SK-N-SH (cell line): ENCODE results near the gene HERC3. TPM values are rescaled to one million over a fixed set of nuclear protein-coding genes. Genes with fewer than 3 reads are reported as not detected.

ENCODE experiments used
- CTCF ChIA-PET: fragments of 300-600, 350-600 bp; formaldehyde crosslinking; extraction: SDS; loops from one replicate; lab custom pipeline; 2021; lab: Yijun Ruan, JAX
- POLR2A ChIA-PET: fragments of 350-600 bp; sonication (Branson Sonifier 250); formaldehyde crosslinking; extraction: SDS; loops from one replicate; lab custom pipeline; 2020; ENCODE audit warnings: antibody characterized with exemption, inconsistent platforms; lab: Yijun Ruan, JAX
- DNase-seq: peaks from one replicate; pipeline ENCODE4 v3.0.0; 2012
- H2AFZ ChIP-seq: fragments of 200-600 bp; sonication (generic); 2 replicates; pipeline ENCODE4 v1.8.1; 2016; ENCODE audit warnings: antibody characterized with exemption, mild to moderate bottlenecking, low read depth
- H3F3A ChIP-seq: fragments of 200-600 bp; sonication (generic); replicated peaks from 2 replicates; pipeline ENCODE3; 2016; ENCODE audit warnings: antibody characterized with exemption, mild to moderate bottlenecking; ENCODE audit not compliant: insufficient read depth
- H3K27ac ChIP-seq, 2 experiments: fragments of 200-500 bp in 1 of 2; fragments of 200-600 bp in 1 of 2; sonication (Bioruptor generic) in 1 of 2; sonication (generic), shearing (Covaris generic) in 1 of 2; 2 replicates each; pipeline versions ENCODE4 v1.5.1 to v1.6.1; 2014 to 2016; ENCODE audit warnings: low read depth in 2 of 2, inconsistent platforms in 1 of 2, low read length in 1 of 2, mild to moderate bottlenecking in 1 of 2, mixed read lengths in 1 of 2
- H3K27me3 ChIP-seq: fragments of 200-600 bp; sonication (generic), shearing (Covaris generic); 2 replicates; pipeline ENCODE4 v1.6.1; 2016; ENCODE audit warnings: mixed run types; ENCODE audit not compliant: insufficient read depth
- H3K36me3 ChIP-seq, 2 experiments: fragments of 200-500 bp in 1 of 2; fragments of 200-600 bp in 1 of 2; sonication (Bioruptor generic) in 1 of 2; sonication (generic) in 1 of 2; replicated peaks in 1 of 2; 2 replicates each; pipeline versions ENCODE3 to v1.5.1; 2014 to 2016; ENCODE audit warnings: low read length in 1 of 2, mild to moderate bottlenecking in 1 of 2; ENCODE audit not compliant: insufficient read depth in 2 of 2, control insufficient read depth in 1 of 2
- H3K4me1 ChIP-seq, 2 experiments: fragments of 200-500 bp in 1 of 2; fragments of 200-600 bp in 1 of 2; sonication (Bioruptor generic) in 1 of 2; sonication (generic), shearing (Covaris generic) in 1 of 2; 2 replicates each; pipeline versions ENCODE4 v1.5.1 to v1.6.1; 2014 to 2016; ENCODE audit warnings: low read depth in 1 of 2, low read length in 1 of 2, mixed run types in 1 of 2; ENCODE audit not compliant: insufficient read depth in 2 of 2, control insufficient read depth in 1 of 2
- H3K4me2 ChIP-seq: fragments of 200-600 bp; sonication (generic), shearing (Covaris generic); 2 replicates; pipeline ENCODE4 v1.6.1; 2017; ENCODE audit warnings: mixed run types
- H3K4me3 ChIP-seq, 2 experiments: fragments of 200-500 bp in 1 of 2; fragments of 200-600 bp in 1 of 2; sonication (Bioruptor generic) in 1 of 2; sonication (generic), shearing (Covaris generic) in 1 of 2; 2 replicates each; pipeline versions ENCODE4 v1.5.1 to v1.8.1; 2014 to 2016; ENCODE audit warnings: low read depth in 2 of 2, inconsistent platforms in 1 of 2, low read length in 1 of 2, mild to moderate bottlenecking in 1 of 2, mixed read lengths in 1 of 2, moderate library complexity in 1 of 2
- H3K79me2 ChIP-seq: fragments of 200-600 bp; sonication (generic); 2 replicates; pipeline ENCODE4 v1.8.1; 2017; ENCODE audit warnings: mild to moderate bottlenecking; ENCODE audit not compliant: insufficient read depth
- H3K9ac ChIP-seq: fragments of 200-600 bp; sonication (generic); 2 replicates; pipeline ENCODE4 v1.6.1; 2017; ENCODE audit warnings: mixed run types
- H3K9me2 ChIP-seq: fragments of 200-600 bp; sonication (generic); 2 replicates; pipeline ENCODE4 v1.6.1; 2017; ENCODE audit warnings: mixed run types
- H3K9me3 ChIP-seq: fragments of 200-600 bp; sonication (generic); 2 replicates; pipeline ENCODE4 v1.6.1; 2017; ENCODE audit warnings: mixed run types, mild to moderate bottlenecking, moderate library complexity
- H4K20me1 ChIP-seq: fragments of 200-600 bp; sonication (generic); 2 replicates; pipeline ENCODE4 v1.6.1; 2017; ENCODE audit warnings: mild to moderate bottlenecking, mixed run types; ENCODE audit not compliant: insufficient read depth
- ELF1 ChIP-seq: IDR thresholded peaks from 2 replicates; pipeline ENCODE4 v1.4.0; 2012
- FOXJ3 ChIP-seq: sonication (generic); formaldehyde crosslinking; IDR thresholded peaks from 2 replicates; pipeline ENCODE4 v1.5.1; 2020; ENCODE audit warnings: mild to moderate bottlenecking, missing genetic modification reagents
- GATA2 ChIP-seq: sonication (generic); formaldehyde crosslinking; IDR thresholded peaks from 2 replicates; pipeline ENCODE4 v1.5.0; 2020; ENCODE audit warnings: mild to moderate bottlenecking, missing genetic modification reagents
- MEF2A ChIP-seq: IDR thresholded peaks from 2 replicates; pipeline ENCODE4 v1.4.0; 2012; ENCODE audit warnings: low read depth, borderline replicate concordance
- MXI1 ChIP-seq: IDR thresholded peaks from 2 replicates; pipeline ENCODE4 v1.6.1; 2012; ENCODE audit warnings: mild to moderate bottlenecking, low read depth, low read length, improper control_type of control experiment
- RAD21 ChIP-seq: IDR thresholded peaks from 2 replicates; pipeline ENCODE4 v1.6.1; 2012; ENCODE audit warnings: mild to moderate bottlenecking, low read length
- RFX5 ChIP-seq: IDR thresholded peaks from 2 replicates; pipeline ENCODE4 v1.6.1; 2012; ENCODE audit warnings: mild to moderate bottlenecking, improper control_type of control experiment, low read length
- RXRA ChIP-seq: IDR thresholded peaks from 2 replicates; pipeline ENCODE4 v1.4.0; 2012; ENCODE audit warnings: low read depth, mild to moderate bottlenecking, borderline replicate concordance
- TAF1 ChIP-seq: IDR thresholded peaks from 2 replicates; pipeline ENCODE4 v1.6.1; 2012; ENCODE audit warnings: low read depth, mild to moderate bottlenecking, low read length, moderate library complexity, borderline replicate concordance
- TCF12 ChIP-seq: IDR thresholded peaks from 2 replicates; pipeline ENCODE4 v1.4.0; 2012
- YY1 ChIP-seq: IDR thresholded peaks from 2 replicates; pipeline ENCODE4 v1.4.0; 2012; ENCODE audit warnings: low read depth, mild to moderate bottlenecking
- WGBS: methylation state at CpG from one replicate; pipeline ENCODE4 v1.1.6; 2017; ENCODE audit warnings: low lambda C conversion rate; 5-methylcytosine and 5-hydroxymethylcytosine counted together
- polyA plus RNA-seq, 3 experiments: library from polyadenylated mRNA; depleted of rRNA; stranded (reverse); fragments of >200 nt; gene quantifications; 2 replicates each; pipeline ENCODE4 v1.2.3, GENCODE V29; 2012
- TF ChIP-seq, protein P1 (sequence below): IDR thresholded peaks from 2 replicates; pipeline ENCODE4 v1.4.0; 2012; ENCODE audit warnings: low read depth
- TF ChIP-seq, protein P2 (sequence below): IDR thresholded peaks from 2 replicates; pipeline ENCODE4 v1.4.0; 2012; ENCODE audit warnings: low read depth, borderline replicate concordance
- TF ChIP-seq, protein P3 (sequence below): fragments of 150-350 bp; IDR thresholded peaks from 2 replicates; pipeline ENCODE4 v1.6.1; 2016; ENCODE audit warnings: mild to moderate bottlenecking, low read depth, low read length
- TF ChIP-seq, protein P4 (sequence below): fragments of 150-350 bp; IDR thresholded peaks from 2 replicates; pipeline ENCODE4 v1.6.1; 2017; ENCODE audit warnings: antibody characterized with exemption, low read length, low read depth, borderline replicate concordance
- TF ChIP-seq, protein P5 (sequence below): IDR thresholded peaks from 2 replicates; pipeline ENCODE4; 2012

The HERC3 gene
- polyA plus RNA-seq, 1 of the 3 experiments (the other 2 are of a cell fraction): 4.6 TPM

DNA sequence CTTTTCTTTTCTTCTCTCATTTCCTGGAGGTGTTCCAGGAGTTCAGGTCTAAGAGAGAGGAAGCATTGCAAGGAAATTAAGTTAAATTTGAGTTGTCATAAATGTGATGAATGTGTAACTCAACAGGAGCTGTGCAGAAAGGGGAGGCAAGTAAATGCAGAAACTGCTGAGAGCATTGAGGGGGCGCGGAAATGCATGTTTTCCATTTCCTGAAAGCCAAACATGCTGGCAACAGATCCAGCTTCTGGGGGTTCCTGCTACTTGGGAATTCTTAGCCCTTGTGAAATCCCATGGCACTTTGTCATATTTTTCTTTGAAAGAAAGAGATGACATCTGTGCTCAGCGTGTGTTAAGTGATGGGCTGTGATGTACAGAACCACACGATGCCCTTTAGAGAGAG, 139.1 kb downstream of the HERC3 start:
- no peaks in the 10 kb centered on the region for H4K20me1 ChIP-seq
- no peaks in the 10 kb centered on the region for H3K27me3 ChIP-seq
- H3F3A ChIP-seq: no peaks in the 10 kb centered on the region
- WGBS: 93% methylated on average over 4 of the region's 4 CpGs
- CTCF ChIA-PET: no interaction called here
- H3K9ac ChIP-seq: no peak overlapping the region
- POLR2A ChIA-PET: no interaction called here
- H3K4me1 ChIP-seq: peaks cover 0 to 5% of the 10 kb centered on the region in 2 experiments; a peak in 1 of 4 replicates
- H3K79me2 ChIP-seq: no peaks in the 10 kb centered on the region
- no peak overlapping the region for H3K4me2 ChIP-seq
- H3K36me3 ChIP-seq: peaks cover 8 to 33% of the 10 kb centered on the region in 2 experiments
- H3K4me3 ChIP-seq: no peak overlapping the region
- TF ChIP-seq MXI1 (no peak), YY1 (no peak), RFX5 (no peak), TCF12 (no peak), TAF1 (no peak), RXRA (no peak), GATA2 (CRISPR knock-in tag) (no peak), ELF1 (no peak), MEF2A (no peak), RAD21 (no peak), FOXJ3 (CRISPR knock-in tag) (no peak)
- TF ChIP-seq, protein P1, sequence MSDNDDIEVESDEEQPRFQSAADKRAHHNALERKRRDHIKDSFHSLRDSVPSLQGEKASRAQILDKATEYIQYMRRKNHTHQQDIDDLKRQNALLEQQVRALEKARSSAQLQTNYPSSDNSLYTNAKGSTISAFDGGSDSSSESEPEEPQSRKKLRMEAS: no peak
- TF ChIP-seq, protein P2, sequence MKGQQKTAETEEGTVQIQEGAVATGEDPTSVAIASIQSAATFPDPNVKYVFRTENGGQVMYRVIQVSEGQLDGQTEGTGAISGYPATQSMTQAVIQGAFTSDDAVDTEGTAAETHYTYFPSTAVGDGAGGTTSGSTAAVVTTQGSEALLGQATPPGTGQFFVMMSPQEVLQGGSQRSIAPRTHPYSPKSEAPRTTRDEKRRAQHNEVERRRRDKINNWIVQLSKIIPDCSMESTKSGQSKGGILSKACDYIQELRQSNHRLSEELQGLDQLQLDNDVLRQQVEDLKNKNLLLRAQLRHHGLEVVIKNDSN: no peak
- TF ChIP-seq, protein P3, sequence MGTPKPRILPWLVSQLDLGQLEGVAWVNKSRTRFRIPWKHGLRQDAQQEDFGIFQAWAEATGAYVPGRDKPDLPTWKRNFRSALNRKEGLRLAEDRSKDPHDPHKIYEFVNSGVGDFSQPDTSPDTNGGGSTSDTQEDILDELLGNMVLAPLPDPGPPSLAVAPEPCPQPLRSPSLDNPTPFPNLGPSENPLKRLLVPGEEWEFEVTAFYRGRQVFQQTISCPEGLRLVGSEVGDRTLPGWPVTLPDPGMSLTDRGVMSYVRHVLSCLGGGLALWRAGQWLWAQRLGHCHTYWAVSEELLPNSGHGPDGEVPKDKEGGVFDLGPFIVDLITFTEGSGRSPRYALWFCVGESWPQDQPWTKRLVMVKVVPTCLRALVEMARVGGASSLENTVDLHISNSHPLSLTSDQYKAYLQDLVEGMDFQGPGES: no peak
- TF ChIP-seq, protein P4, sequence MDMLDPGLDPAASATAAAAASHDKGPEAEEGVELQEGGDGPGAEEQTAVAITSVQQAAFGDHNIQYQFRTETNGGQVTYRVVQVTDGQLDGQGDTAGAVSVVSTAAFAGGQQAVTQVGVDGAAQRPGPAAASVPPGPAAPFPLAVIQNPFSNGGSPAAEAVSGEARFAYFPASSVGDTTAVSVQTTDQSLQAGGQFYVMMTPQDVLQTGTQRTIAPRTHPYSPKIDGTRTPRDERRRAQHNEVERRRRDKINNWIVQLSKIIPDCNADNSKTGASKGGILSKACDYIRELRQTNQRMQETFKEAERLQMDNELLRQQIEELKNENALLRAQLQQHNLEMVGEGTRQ: no peak
- TF ChIP-seq, protein P5, sequence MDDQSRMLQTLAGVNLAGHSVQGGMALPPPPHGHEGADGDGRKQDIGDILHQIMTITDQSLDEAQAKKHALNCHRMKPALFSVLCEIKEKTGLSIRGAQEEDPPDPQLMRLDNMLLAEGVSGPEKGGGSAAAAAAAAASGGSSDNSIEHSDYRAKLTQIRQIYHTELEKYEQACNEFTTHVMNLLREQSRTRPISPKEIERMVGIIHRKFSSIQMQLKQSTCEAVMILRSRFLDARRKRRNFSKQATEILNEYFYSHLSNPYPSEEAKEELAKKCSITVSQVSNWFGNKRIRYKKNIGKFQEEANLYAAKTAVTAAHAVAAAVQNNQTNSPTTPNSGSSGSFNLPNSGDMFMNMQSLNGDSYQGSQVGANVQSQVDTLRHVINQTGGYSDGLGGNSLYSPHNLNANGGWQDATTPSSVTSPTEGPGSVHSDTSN: no peak
- no peak for DNase-seq
- no peaks in the 10 kb centered on the region for H3K9me2 ChIP-seq
- no peaks in the 10 kb centered on the region for H3K9me3 ChIP-seq
- H3K27ac ChIP-seq: no peak overlapping the region
- H2AFZ ChIP-seq: no peak overlapping the region
